ENCODE data around the gene ATP13A3. TPM values are rescaled to one million over a fixed set of nuclear protein-coding genes. Genes with fewer than 3 reads are reported as not detected.
"Not testable (repeated sequence)": the region's sequence is repeated elsewhere in the genome, so short reads cannot be mapped to it uniquely, and the experiment has no call there.

ATP13A3 gene
- total RNA-seq (100 to 1,000 TPM in 2 of 7 donors, 10 to 100 TPM in 5; 69.4 to 142 (median 87.5) TPM), polyA plus RNA-seq (10 to 100 TPM; 10.3 to 14.5 (median 11.0) TPM)
- long read RNA-seq, donor 1, partial matches to known transcripts, result 0 of 1 reads
- long read RNA-seq, donor 1, other reads (novel, unspliced or antisense), result 0 of 1 reads
- long read RNA-seq, donor 2, partial matches to known transcripts, result 13 of 16 reads
- long read RNA-seq, donor 2, other reads (novel, unspliced or antisense), result 0 of 16 reads

DNA sequence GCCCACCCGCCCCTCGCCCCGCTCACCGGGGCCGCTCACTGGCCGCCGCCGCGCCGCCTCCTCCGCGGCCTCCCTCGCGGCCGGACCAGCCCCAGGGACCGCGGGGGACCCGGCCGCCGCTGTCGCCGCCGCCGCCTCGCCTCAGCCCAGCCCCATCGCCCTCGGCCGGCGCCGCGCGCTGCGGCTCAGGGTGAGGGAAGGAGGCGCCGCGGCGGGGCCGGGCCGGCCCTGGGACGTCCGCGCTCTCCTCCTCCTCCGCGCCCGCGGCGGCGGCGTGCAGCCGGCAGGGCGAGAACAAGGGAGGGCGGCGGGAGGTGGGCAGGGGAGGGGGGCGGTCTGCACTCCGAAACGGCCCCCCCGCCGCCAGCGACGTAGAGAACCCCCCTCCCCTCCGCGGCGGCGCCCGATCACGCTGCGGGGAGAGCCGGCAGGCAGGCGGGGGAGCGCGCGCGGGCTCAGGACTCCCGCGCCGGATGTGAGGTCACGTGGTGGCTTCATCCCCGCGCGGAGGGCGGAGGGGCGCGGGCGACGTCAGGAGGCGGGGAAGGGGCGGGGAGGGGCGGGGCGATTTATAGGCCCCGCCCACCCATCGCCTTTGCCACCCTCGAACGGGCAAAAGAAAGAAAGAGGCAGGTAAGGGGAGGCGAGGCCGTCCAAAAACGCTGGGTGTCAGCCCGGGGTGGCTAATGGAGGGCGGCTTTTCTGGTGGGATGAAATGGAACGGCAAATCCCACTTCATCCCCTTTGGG lies at the start of gene ATP13A3:
TSS of gene ATP13A3 (minus strand) at position 463 of the 749 bp plus-strand sequence. CDS start 24,812 bp downstream, outside the sequence.
- 0 to 1% (median 0%) methylated on average over 19 to 97 of the region's 99 CpGs for WGBS, 5 donors
- peaks cover 6 to 90% (median 58%) of the 10 kb centered on the region in 6 donors for H3K4me1 ChIP-seq
- intact Hi-C loops (cut with DNase I; ENCODE audit: low total_unique reads), result loop anchor here (5.0 kb wide), 1 partner anchor 101 kb away; no protein-coding TSS in a partner anchor

DNA sequence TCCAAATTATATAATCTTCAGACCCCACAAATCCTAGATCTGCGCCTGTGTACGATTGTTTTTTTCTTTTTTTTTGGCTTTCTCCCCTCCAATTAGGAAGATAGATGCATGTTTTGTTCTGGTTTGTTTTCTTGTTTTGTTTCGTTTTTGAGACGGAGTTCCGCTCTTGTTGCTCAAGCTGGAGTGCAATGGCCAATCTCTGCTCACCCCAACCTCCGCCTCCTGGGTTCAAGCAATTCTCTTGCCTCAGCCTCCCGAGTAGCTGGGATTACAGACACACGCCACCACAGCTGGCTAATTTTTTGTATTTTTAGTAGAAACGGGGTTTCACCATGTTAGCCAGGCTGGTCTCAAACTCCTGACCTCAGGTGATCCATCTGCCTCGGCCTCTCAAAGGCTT lies 48.4 kb upstream of the ATP13A3 start:
- intact Hi-C loops (cut with DNase I; ENCODE audit: low total_unique reads); H3K27ac ChIP-seq; H3K27me3 ChIP-seq (replicated peaks in 1 of 7); DNase-seq; H3K4me3 ChIP-seq; H3K36me3 ChIP-seq: not testable (repeated sequence)
- 75 to 94% (median 81%) methylated on average over 10 of the region's 10 CpGs for WGBS, 5 donors
- Histone ChIP-seq H3K4me1 (peaks cover 0 to 10% (median under 1%) of the 10 kb centered on the region in 6 donors), H3K9me3 (peaks cover 0 to 25% (median 19%) of the 10 kb centered on the region in 8 donors)

More for the DNA sequence above, at the start of gene ATP13A3:
- peak within 1 kb of the TSS; percentile 78 to 95 (median 91) for H3K27ac ChIP-seq
- peak within 1 kb of the TSS; percentile 47 to 86 (median 62) for H3K4me3 ChIP-seq
- no peaks in the 10 kb centered on the region for H3K27me3 ChIP-seq (replicated peaks in 1 of 7)
- DNase-seq, result peak; percentile 98
- H3K36me3 ChIP-seq, result peaks cover 0 to 11% (median 0%) of the 10 kb centered on the region in 6 donors
- no peaks in the 10 kb centered on the region for H3K9me3 ChIP-seq
- TF ChIP-seq POLR2AphosphoS5 (IDR thresholded peaks at IDR 0.05) (peak; percentile 96 to 98 (median 98)), POLR2A (IDR thresholded peaks at IDR 0.05) (peak in 2 of 3 donors; percentile 19 to 63)
- TF ChIP-seq, protein P1, sequence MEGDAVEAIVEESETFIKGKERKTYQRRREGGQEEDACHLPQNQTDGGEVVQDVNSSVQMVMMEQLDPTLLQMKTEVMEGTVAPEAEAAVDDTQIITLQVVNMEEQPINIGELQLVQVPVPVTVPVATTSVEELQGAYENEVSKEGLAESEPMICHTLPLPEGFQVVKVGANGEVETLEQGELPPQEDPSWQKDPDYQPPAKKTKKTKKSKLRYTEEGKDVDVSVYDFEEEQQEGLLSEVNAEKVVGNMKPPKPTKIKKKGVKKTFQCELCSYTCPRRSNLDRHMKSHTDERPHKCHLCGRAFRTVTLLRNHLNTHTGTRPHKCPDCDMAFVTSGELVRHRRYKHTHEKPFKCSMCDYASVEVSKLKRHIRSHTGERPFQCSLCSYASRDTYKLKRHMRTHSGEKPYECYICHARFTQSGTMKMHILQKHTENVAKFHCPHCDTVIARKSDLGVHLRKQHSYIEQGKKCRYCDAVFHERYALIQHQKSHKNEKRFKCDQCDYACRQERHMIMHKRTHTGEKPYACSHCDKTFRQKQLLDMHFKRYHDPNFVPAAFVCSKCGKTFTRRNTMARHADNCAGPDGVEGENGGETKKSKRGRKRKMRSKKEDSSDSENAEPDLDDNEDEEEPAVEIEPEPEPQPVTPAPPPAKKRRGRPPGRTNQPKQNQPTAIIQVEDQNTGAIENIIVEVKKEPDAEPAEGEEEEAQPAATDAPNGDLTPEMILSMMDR (IDR thresholded peaks at IDR 0.05 in 8 of 11, conservative IDR thresholded peaks at IDR 0.05 in 3 of 11), result peak in 1 of 11 experiments; percentile 18

DNA sequence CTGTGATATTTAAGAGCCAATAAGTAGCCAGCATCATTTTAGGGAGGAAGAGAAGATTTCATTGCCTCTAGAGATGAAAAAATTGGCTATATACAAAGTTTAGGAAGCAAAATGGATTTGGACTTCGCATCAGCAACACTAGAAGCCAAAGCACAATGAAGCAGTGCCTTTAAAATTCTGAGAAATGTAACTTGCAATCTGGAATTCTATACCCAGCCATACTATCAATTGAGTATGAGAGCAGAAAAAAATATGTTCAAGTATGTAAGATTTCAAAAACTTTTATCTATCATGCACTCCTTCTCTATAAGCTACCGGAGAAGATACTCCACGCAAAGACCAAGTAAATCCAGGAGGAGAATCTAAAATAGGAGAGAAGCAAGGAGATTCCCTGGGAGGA lies 47.4 kb upstream of the ATP13A3 start:
- no peaks in the 10 kb centered on the region for H3K27me3 ChIP-seq (replicated peaks in 1 of 7)
- WGBS, 5 donors, result 92 to 96% (median 94%) methylated on average over 3 of the region's 3 CpGs
- H3K36me3 ChIP-seq, result no peaks in the 10 kb centered on the region
- DNase-seq, result no peak
- intact Hi-C loops (cut with DNase I; ENCODE audit: low total_unique reads), result no loop called here
- peaks cover 0 to 8% (median 0%) of the 10 kb centered on the region in 6 donors for H3K4me1 ChIP-seq
- H3K27ac ChIP-seq, result no peak overlapping the region
- peaks cover 0 to 25% (median 19%) of the 10 kb centered on the region in 8 donors for H3K9me3 ChIP-seq
- no peak overlapping the region for H3K4me3 ChIP-seq
- no peak for TF ChIP-seq POLR2A (IDR thresholded peaks at IDR 0.05)
- TF ChIP-seq, protein P1 (IDR thresholded peaks at IDR 0.05 in 8 of 11, conservative IDR thresholded peaks at IDR 0.05 in 3 of 11), result no peak
- TF ChIP-seq POLR2AphosphoS5 (IDR thresholded peaks at IDR 0.05), result no peak

DNA sequence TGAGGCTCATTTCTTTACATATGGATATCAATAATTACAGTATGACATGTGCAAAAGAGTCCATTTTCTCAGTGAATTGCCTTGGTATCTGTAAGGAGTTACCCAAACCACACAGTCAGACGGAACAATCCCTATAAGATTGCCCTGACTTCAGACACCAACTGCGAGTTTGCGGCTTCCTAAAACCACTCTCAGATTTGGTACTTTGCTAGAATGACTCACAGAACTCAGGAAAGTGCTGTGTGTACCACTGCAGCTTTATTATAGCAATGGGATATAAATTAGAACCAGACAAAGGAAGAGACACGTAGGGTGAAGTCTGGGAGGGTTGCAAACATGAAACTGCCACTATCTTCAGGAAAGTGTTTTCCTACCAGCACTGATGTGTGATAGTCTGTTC lies 45.8 kb upstream of the ATP13A3 start:
- Histone ChIP-seq H3K9me3 (peaks cover 0 to 25% (median 19%) of the 10 kb centered on the region in 8 donors), H3K27ac (no peak overlapping the region), H3K4me3 (no peak overlapping the region), H3K4me1 (peaks cover 0 to 6% (median 0%) of the 10 kb centered on the region in 6 donors), H3K27me3 (replicated peaks in 1 of 7) (no peaks in the 10 kb centered on the region), H3K36me3 (no peaks in the 10 kb centered on the region)
- DNase-seq, result no peak
- intact Hi-C loops (cut with DNase I; ENCODE audit: low total_unique reads), result no loop called here
- TF ChIP-seq POLR2AphosphoS5 (IDR thresholded peaks at IDR 0.05), result no peak
- no peak for TF ChIP-seq POLR2A (IDR thresholded peaks at IDR 0.05)
- TF ChIP-seq, protein P1 (IDR thresholded peaks at IDR 0.05 in 8 of 11, conservative IDR thresholded peaks at IDR 0.05 in 3 of 11), result no peak
- WGBS, 5 donors, result 55 to 69% (median 60%) methylated on average over 4 of the region's 4 CpGs

Data from spleen (tissue), 13 donors.